Ishikawa (cell line): ENCODE measurements around the gene COL24A1.

Experiments used
- CEBPB ChIP-seq: IDR thresholded peaks from 2 replicates; pipeline ENCODE4 v1.6.1; 2012
- CREB1 ChIP-seq: IDR thresholded peaks from 2 replicates; pipeline ENCODE4 v1.6.1; 2012; ENCODE audit warnings: low read depth
- EP300 ChIP-seq: IDR thresholded peaks from 2 replicates; pipeline ENCODE4 v1.6.1; 2012; ENCODE audit warnings: borderline replicate concordance
- RAD21 ChIP-seq: IDR thresholded peaks from 2 replicates; pipeline ENCODE4 v1.6.1; 2012; ENCODE audit warnings: low read depth
- TCF12 ChIP-seq: IDR thresholded peaks from 2 replicates; pipeline ENCODE4 v1.6.1; 2012; ENCODE audit warnings: low read depth
- TEAD4 ChIP-seq: IDR thresholded peaks from 2 replicates; pipeline ENCODE4 v1.6.1; 2012
- TF ChIP-seq, protein P1 (sequence below): IDR thresholded peaks from 2 replicates; pipeline ENCODE4 v1.6.1; 2012; ENCODE audit warnings: low read depth, mild to moderate bottlenecking

DNA sequence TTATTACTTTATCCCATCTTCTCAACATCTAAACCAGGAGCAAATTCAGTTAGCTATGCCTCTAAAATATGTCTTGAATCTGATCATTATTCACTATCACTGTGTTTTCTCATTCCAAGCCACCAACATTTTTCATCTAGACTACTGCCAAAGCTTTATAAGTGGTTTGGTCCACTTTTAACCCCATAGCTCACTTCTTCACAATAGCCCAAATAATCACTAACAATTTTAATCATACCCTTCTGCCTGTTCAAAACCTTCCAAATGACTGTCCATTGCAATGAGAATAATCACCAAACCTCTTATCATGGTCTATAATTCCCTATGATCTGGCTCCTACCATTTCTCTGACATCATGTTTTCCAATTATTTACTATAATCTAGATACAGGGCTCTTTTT, 298.6 kb downstream of the COL24A1 start:
- no peak for TF ChIP-seq EP300
- no peak for TF ChIP-seq CEBPB
- TF ChIP-seq, protein P1, sequence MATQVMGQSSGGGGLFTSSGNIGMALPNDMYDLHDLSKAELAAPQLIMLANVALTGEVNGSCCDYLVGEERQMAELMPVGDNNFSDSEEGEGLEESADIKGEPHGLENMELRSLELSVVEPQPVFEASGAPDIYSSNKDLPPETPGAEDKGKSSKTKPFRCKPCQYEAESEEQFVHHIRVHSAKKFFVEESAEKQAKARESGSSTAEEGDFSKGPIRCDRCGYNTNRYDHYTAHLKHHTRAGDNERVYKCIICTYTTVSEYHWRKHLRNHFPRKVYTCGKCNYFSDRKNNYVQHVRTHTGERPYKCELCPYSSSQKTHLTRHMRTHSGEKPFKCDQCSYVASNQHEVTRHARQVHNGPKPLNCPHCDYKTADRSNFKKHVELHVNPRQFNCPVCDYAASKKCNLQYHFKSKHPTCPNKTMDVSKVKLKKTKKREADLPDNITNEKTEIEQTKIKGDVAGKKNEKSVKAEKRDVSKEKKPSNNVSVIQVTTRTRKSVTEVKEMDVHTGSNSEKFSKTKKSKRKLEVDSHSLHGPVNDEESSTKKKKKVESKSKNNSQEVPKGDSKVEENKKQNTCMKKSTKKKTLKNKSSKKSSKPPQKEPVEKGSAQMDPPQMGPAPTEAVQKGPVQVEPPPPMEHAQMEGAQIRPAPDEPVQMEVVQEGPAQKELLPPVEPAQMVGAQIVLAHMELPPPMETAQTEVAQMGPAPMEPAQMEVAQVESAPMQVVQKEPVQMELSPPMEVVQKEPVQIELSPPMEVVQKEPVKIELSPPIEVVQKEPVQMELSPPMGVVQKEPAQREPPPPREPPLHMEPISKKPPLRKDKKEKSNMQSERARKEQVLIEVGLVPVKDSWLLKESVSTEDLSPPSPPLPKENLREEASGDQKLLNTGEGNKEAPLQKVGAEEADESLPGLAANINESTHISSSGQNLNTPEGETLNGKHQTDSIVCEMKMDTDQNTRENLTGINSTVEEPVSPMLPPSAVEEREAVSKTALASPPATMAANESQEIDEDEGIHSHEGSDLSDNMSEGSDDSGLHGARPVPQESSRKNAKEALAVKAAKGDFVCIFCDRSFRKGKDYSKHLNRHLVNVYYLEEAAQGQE = no peak
- no peak for TF ChIP-seq CREB1
- TF ChIP-seq TCF12 = no peak
- TF ChIP-seq RAD21 = no peak
- no peak for TF ChIP-seq TEAD4
